ENCODE measurements around the gene NDP. TPM values are rescaled to one million over a fixed set of nuclear protein-coding genes. Genes with fewer than 3 reads are reported as not detected.
A peak's percentile ranks its signal among the peaks of the same experiment; 100 is the strongest.
"Not testable (repeated sequence)": the region's sequence is repeated elsewhere in the genome, so short reads cannot be mapped to it uniquely, and the experiment has no call there.

The NDP gene
- total RNA-seq, 1 donor from 2014 or later = 0.23 TPM

GRCh38 chrX:43971966-43972961 lies 926 bp downstream of the NDP start:
- no peak for DNase-seq (ENCODE audit: low spot score)

- no peak for DNase-seq (ENCODE audit: low spot score)
Observed at GRCh38 chrX:43970528-43970927, 2.7 kb downstream of the NDP start.

- DNase-seq (ENCODE audit: low spot score) = no peak
Observed at GRCh38 chrX:43969504-43970501, 3.4 kb downstream of the NDP start.

- no peak for DNase-seq (ENCODE audit: low spot score)
Observed at GRCh38 chrX:43968359-43968781, 4.8 kb downstream of the NDP start.

GRCh38 chrX:43964936-43965335 lies 8.3 kb downstream of the NDP start:
- DNase-seq (ENCODE audit: low spot score) = no peak

- DNase-seq (ENCODE audit: low spot score) = no peak
Observed at GRCh38 chrX:43963726-43964125, 9.5 kb downstream of the NDP start.

GRCh38 chrX:43962636-43963035 lies 10.6 kb downstream of the NDP start:
- DNase-seq (ENCODE audit: low spot score) = no peak

GRCh38 chrX:43961699-43962098 lies 11.5 kb downstream of the NDP start:
- no peak for DNase-seq (ENCODE audit: low spot score)

- peak; percentile 57 for DNase-seq (ENCODE audit: low spot score)
Observed at GRCh38 chrX:43958529-43958928, 14.7 kb downstream of the NDP start.

- no peak for DNase-seq (ENCODE audit: low spot score)
Observed at GRCh38 chrX:43956034-43956433, 17.2 kb downstream of the NDP start.

GRCh38 chrX:43953218-43953617 lies 20.0 kb downstream of the NDP start:
- no peak for DNase-seq (ENCODE audit: low spot score)

GRCh38 chrX:43949669-43950068 lies 23.5 kb downstream of the NDP start:
- peak; percentile 26 for DNase-seq (ENCODE audit: low spot score)

GRCh38 chrX:43940816-43941474 lies 32.2 kb downstream of the NDP start:
- DNase-seq (ENCODE audit: low spot score) = no peak

- no peak for DNase-seq (ENCODE audit: low spot score)
Observed at GRCh38 chrX:43939187-43939926, 33.8 kb downstream of the NDP start.

GRCh38 chrX:43922032-43922431 lies 51.2 kb downstream of the NDP start:
- not testable (repeated sequence) for DNase-seq (ENCODE audit: low spot score)

- DNase-seq (ENCODE audit: low spot score) = not testable (repeated sequence)
Observed at GRCh38 chrX:43910772-43911171, 62.4 kb downstream of the NDP start.

GRCh38 chrX:43910012-43910411 lies 63.2 kb downstream of the NDP start:
- no peak for DNase-seq (ENCODE audit: low spot score)

GRCh38 chrX:43909141-43909540 lies 64.0 kb downstream of the NDP start:
- no peak for DNase-seq (ENCODE audit: low spot score)

GRCh38 chrX:43899878-43900815 lies 73.0 kb downstream of the NDP start:
- no peak for DNase-seq (ENCODE audit: low spot score)
